ENCODE data around the gene IL1R1. TPM values are rescaled to one million over a fixed set of nuclear protein-coding genes. Genes with fewer than 3 reads are reported as not detected.

The IL1R1 gene
- total RNA-seq, 1 donor from 2014 or later: not detected

DNA sequence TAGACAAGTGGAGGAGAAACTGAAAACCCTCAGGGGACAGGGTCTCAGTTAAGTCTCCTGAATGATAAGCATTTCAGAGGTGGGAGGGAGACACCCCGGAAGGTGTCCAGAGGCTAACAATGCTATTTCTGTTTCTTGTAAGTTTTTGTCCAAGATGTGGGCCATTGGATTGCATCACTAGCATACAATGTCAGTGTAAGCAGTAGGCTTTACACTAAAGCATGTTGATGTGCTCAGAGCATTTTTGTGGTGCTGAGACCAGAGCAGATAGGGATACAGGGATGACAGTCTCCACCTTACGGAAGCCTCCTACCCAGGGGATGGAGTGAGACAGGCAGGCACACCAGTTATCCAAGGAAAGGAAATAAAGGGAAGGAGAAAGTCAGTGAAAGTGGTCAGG is 2.2 kb upstream of the IL1R1 start:
- intact Hi-C loops (cut with micrococcal nuclease): no loop called here
- no peak for ATAC-seq (ENCODE audit: low read depth)
- ChIA-PET CTCF (no interaction called here), POLR2A (no interaction called here)
- peaks cover 7% of the 10 kb centered on the region for H3K9me3 Mint-ChIP-seq
- DNase-seq: no peak
- H3K36me3 Mint-ChIP-seq (ENCODE audit: low read depth): no peaks in the 10 kb centered on the region
- peaks cover 4% of the 10 kb centered on the region for H3K4me1 Mint-ChIP-seq
- no peak overlapping the region for H3K27ac Mint-ChIP-seq
- peaks cover 43% of the 10 kb centered on the region for H3K27me3 Mint-ChIP-seq
- no peak for TF ChIP-seq CTCF (IDR thresholded peaks at IDR 0.05)
- no peak overlapping the region for H3K4me3 Mint-ChIP-seq

GRCh38 chr2:102141011-102141943 is 1.3 kb upstream of the IL1R1 start:
- ChIA-PET CTCF (no interaction called here), POLR2A (no interaction called here)
- Mint-ChIP-seq H3K4me1 (peaks cover 4% of the 10 kb centered on the region), H3K27me3 (peaks cover 43% of the 10 kb centered on the region), H3K36me3 (ENCODE audit: low read depth) (no peaks in the 10 kb centered on the region), H3K9me3 (peaks cover 8% of the 10 kb centered on the region), H3K4me3 (no peak overlapping the region), H3K27ac (no peak overlapping the region)
- intact Hi-C loops (cut with micrococcal nuclease): no loop called here
- TF ChIP-seq CTCF (IDR thresholded peaks at IDR 0.05): no peak
- no peak for ATAC-seq (ENCODE audit: low read depth)
- DNase-seq: no peak

DNA sequence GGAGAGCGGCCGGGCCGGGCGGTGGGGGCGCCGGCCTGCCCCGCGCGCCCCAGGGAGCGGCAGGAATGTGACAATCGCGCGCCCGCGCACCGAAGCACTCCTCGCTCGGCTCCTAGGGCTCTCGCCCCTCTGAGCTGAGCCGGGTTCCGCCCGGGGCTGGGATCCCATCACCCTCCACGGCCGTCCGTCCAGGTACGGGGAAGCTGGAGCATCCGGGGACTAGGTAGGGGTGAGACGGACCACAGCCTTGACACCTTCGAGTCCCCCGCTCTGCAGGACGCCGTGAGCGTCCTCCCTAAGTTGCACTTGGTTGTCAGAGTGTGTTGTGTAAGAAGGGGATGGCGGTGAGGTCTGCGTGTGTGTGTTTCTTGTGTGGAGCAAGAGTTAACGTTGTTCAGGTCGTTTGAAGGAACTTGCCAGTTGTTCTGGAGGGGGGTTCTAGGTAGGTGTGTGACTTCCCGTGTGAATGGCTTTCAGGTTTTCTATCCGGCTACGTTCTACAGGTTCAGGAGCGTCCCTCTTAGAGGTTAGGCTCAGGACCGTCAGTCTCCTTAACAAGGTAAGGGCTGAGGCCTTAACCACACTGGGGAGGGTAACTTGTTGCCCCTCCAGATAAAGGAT is 393 bp downstream of the IL1R1 start:
- Mint-ChIP-seq H3K9me3 (peaks cover 14% of the 10 kb centered on the region), H3K4me3 (no peak overlapping the region), H3K27me3 (peaks cover 40% of the 10 kb centered on the region), H3K4me1 (peaks cover 4% of the 10 kb centered on the region), H3K36me3 (ENCODE audit: low read depth) (no peaks in the 10 kb centered on the region), H3K27ac (no peak overlapping the region)
- TF ChIP-seq CTCF (IDR thresholded peaks at IDR 0.05): no peak
- POLR2A ChIA-PET: no interaction called here
- CTCF ChIA-PET: no interaction called here
- ATAC-seq (ENCODE audit: low read depth): no peak
- no peak for DNase-seq
- intact Hi-C loops (cut with micrococcal nuclease): no loop called here

GRCh38 chr2:102143450-102143985 is 972 bp downstream of the IL1R1 start:
- H3K9me3 Mint-ChIP-seq: peaks cover 19% of the 10 kb centered on the region

More at GRCh38 chr2:102143450-102143985, 972 bp downstream of the IL1R1 start:
- CTCF ChIA-PET: no interaction called here
- no peak for ATAC-seq (ENCODE audit: low read depth)
- no peaks in the 10 kb centered on the region for H3K36me3 Mint-ChIP-seq (ENCODE audit: low read depth)
- no peak for TF ChIP-seq CTCF (IDR thresholded peaks at IDR 0.05)
- intact Hi-C loops (cut with micrococcal nuclease): no loop called here
- peaks cover 4% of the 10 kb centered on the region for H3K4me1 Mint-ChIP-seq
- POLR2A ChIA-PET: no interaction called here
- no peak overlapping the region for H3K4me3 Mint-ChIP-seq
- no peak for DNase-seq
- no peak overlapping the region for H3K27ac Mint-ChIP-seq
- H3K27me3 Mint-ChIP-seq: peaks cover 40% of the 10 kb centered on the region
